GM12872 (cell line): ENCODE results near the gene PRMT1.

Experiments
- TF ChIP-seq, protein P1 (sequence below): IDR thresholded peaks from 3 replicates; pipeline ENCODE4 v1.5.1; 2011; ENCODE audit warnings: low read depth, mild to moderate bottlenecking, low read length, moderate library complexity; ENCODE audit not compliant: insufficient read depth

Gene PRMT1

GRCh38 chr19:49660338-49660961 is 16.6 kb upstream of the PRMT1 start:
- TF ChIP-seq, protein P1, sequence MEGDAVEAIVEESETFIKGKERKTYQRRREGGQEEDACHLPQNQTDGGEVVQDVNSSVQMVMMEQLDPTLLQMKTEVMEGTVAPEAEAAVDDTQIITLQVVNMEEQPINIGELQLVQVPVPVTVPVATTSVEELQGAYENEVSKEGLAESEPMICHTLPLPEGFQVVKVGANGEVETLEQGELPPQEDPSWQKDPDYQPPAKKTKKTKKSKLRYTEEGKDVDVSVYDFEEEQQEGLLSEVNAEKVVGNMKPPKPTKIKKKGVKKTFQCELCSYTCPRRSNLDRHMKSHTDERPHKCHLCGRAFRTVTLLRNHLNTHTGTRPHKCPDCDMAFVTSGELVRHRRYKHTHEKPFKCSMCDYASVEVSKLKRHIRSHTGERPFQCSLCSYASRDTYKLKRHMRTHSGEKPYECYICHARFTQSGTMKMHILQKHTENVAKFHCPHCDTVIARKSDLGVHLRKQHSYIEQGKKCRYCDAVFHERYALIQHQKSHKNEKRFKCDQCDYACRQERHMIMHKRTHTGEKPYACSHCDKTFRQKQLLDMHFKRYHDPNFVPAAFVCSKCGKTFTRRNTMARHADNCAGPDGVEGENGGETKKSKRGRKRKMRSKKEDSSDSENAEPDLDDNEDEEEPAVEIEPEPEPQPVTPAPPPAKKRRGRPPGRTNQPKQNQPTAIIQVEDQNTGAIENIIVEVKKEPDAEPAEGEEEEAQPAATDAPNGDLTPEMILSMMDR, result no peak

DNA sequence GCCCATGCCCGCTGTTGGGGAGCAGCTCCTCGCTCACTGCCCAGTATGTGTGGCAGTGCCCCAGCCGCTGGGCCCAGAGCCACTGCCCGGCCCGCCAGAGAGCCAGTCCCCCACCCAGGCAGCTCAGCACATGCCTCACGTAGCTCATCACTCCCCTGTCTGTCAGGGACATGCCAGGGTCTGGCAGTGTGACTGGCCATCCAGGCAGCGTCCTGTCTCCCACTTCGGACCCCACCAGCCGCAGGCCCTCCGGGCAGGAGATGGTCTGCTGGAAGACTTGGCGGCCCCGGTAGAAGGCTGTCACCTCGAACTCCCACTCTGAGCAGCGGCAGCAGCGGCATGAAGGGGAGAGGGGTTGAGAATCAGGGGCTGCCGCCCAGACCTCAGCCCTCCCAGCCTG is 15.1 kb upstream of the PRMT1 start:
- TF ChIP-seq, protein P1, result no peak

DNA sequence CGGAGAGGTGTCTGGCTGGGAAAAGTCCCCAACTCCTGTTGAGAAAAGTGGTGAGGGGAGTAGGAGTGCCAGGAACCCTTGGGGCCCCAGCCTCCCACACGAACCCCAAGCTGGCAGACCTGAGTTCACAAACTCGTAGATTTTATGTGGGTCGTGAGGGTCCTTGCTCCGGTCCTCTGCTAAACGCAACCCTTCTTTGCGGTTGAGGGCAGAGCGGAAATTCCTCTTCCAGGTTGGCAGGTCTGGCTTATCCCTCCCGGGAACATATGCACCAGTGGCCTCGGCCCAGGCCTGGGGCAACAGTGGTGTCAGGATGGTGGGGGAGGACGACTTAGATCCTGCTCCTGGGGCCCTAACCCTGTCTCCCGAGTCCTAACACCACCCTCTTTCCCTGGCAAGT is 13.8 kb upstream of the PRMT1 start:
- TF ChIP-seq, protein P1, result no peak

GRCh38 chr19:49664171-49665035 is 12.7 kb upstream of the PRMT1 start:
- TF ChIP-seq, protein P1, result no peak

DNA sequence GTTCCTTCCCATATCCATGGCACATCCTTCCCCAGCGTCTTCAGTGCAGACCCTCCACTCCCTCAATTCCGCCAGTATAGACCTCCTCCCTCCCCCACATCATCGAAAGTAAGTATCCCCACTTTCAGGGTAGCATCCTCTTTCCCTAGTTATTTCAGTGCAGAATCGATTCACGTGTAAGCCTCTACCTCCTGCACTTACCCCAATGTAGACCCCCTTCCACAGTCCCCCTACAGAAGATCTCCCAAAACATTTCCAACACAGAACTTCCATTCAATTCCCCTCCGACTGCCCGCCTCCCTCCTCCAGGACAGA is 12.1 kb upstream of the PRMT1 start:
- TF ChIP-seq, protein P1, result no peak

GRCh38 chr19:49665351-49666119 is 11.5 kb upstream of the PRMT1 start, which contains the start of the genes BCL2L12 and IRF3:
BCL2L12 (plus strand) TSS chr19:49665933; CDS start chr19:49666693, 760 bp downstream.
IRF3 (minus strand) TSS chr19:49665857; CDS start chr19:49664838, 1,019 bp downstream.
- TF ChIP-seq, protein P1, result no peak

- TF ChIP-seq, protein P1, result no peak
Observed at GRCh38 chr19:49666120-49666444, 11.0 kb upstream of the PRMT1 start.
